ENCODE measurements around the gene RELL1.

- TF ChIP-seq CTCF (conservative IDR thresholded peaks at IDR 0.05) (no peak), ZFX (IDR thresholded peaks at IDR 0.05) (no peak)
These were observed 11.4 kb upstream of the RELL1 start for GRCh38 chr4:37697566-37697965.
